VCaP (cell line): ENCODE results near the gene ABCA9.

Experiments
- H3K27ac ChIP-seq: fragments of 450-650 bp; 2 replicates; pipeline ENCODE4 v1.5.1; 2017
- TF ChIP-seq, protein P1 (sequence below): fragments of 450-650 bp; conservative IDR thresholded peaks from 2 replicates; pipeline ENCODE4 v1.5.1; 2017; ENCODE audit warnings: mild to moderate bottlenecking, moderate library complexity

The ABCA9 gene

DNA sequence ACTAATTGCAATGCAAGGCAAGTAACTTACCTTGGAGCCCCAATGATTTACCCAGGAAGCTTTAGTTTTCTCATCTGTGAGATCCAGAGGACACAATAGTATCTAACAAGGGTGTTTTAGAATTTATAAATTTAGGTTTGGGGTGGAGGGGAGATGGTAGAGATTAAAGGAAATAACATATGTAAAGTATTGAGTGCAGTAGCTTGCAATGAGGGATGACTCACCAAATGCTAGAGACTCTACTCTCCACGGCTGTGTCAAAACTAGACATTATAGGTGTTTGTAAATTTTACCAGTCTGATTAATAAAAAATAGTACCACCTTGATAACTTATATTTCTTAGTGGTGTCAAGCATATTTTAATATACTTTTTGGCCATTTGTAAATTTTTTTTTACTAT lies 3.7 kb upstream of the ABCA9 start:
- TF ChIP-seq, protein P1, sequence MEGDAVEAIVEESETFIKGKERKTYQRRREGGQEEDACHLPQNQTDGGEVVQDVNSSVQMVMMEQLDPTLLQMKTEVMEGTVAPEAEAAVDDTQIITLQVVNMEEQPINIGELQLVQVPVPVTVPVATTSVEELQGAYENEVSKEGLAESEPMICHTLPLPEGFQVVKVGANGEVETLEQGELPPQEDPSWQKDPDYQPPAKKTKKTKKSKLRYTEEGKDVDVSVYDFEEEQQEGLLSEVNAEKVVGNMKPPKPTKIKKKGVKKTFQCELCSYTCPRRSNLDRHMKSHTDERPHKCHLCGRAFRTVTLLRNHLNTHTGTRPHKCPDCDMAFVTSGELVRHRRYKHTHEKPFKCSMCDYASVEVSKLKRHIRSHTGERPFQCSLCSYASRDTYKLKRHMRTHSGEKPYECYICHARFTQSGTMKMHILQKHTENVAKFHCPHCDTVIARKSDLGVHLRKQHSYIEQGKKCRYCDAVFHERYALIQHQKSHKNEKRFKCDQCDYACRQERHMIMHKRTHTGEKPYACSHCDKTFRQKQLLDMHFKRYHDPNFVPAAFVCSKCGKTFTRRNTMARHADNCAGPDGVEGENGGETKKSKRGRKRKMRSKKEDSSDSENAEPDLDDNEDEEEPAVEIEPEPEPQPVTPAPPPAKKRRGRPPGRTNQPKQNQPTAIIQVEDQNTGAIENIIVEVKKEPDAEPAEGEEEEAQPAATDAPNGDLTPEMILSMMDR: no peak
- no peak overlapping the region for H3K27ac ChIP-seq

- TF ChIP-seq, protein P1: no peak
- H3K27ac ChIP-seq: no peak overlapping the region
These were observed 3.3 kb upstream of the ABCA9 start for GRCh38 chr17:69064001-69064400.

DNA sequence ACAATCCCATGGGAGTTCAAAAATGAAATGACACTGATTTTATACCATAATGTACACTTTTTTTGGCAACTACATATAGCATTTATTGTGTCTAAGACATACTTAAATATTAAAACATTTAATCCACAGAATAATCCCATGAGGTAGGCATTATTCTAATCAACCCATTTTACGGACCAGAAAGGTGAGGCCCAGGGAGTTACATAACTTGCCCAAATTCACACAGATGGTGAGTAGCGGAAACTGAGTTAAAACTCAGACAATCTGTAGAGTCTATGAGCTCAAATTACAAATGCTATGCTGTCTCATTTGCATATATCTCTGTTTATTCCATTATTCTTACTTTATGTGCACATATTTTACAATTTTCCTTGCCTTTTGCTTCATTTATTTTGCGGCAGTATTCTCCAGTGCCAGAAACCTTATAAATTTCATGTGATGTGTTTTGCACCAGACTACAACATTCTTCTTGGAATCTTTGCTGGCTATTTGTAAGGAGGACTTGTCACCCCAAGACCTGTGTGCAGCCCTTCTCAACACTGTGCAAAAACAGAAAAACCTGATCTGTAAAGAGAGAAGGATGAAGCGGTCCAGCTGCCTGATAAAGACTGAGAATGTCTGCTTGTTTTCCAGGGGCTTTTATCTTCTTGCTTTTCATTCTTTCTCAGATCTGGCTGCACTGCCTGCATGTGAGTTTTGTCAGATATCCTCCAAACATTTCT lies 2.3 kb upstream of the ABCA9 start:
- no peak overlapping the region for H3K27ac ChIP-seq
- TF ChIP-seq, protein P1: no peak

- no peak overlapping the region for H3K27ac ChIP-seq
- TF ChIP-seq, protein P1: no peak
These were observed 1.2 kb upstream of the ABCA9 start for GRCh38 chr17:69061721-69062556.

DNA sequence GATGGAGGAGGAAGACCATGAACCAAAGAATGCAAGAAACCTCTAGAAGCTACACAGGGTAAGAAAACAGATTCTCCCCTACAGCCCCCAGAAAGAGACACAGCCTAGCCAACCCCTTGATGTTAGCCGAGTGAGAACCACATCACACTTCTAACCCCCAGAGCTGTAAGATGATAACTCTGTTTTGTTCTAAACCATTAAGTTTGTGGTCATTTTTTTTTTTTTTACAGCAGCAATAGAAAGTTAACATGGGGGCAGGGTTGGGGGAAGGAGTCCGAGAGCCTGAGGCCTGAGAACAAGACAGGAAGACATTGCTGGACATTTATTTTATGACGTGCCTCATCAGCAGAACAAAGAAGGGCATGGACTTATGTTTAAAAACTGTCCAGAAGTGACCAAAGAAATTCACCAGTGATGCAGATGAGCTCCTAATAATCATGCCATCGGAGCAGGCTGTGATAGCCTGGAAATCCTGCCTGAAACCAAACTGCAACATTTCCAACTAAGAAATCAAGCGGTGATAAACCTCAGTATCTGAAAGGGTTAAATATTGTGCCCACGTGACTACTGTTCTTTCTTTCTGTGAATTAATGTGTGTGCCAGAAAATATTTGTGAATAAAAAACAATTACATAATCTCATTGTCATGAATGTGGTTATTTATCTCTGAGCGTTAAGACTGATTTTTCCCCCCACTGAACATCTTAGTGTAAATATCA lies 1.1 kb downstream of the ABCA9 start:
- no peak overlapping the region for H3K27ac ChIP-seq

DNA sequence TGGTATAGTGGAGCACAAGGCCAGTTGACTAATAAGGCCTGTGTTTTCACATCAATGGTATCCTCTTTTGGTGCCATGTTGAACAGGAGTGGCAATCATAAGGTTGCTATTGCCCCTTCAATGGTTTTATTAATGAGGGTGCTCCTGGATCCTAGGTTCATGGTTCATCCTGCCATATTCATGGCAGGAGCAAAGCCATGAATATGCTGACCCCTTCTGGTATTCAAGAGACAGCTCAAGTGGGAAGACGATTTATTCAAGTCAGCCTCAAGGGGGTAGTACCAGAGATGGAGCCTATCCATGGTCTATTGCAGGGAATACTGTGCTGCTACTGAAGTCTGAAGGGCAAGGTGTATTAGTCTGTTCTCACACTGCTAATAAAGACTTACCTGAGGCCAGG lies 2.6 kb downstream of the ABCA9 start:
- no peak overlapping the region for H3K27ac ChIP-seq
- TF ChIP-seq, protein P1: no peak

More for the DNA sequence above, 1.1 kb downstream of the ABCA9 start:
- TF ChIP-seq, protein P1: no peak

DNA sequence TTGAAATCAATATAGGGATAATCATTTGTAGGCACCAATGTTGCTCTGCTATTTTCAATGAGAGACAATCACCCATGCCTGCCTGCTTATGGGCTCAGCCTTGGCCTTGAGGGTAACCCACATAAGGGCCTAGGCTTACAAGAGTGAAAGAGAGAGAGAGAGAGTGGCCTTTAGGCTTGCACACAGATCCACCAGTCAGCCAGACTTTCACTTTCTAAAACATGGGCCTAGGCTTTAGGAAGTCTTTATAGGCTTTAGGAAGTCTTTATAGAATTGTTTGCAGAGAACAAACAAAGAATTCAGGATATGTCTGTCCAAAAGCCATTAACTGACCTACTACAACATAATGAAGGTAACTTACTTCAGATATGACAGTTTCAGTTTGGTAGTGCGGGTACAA lies 3.4 kb downstream of the ABCA9 start:
- H3K27ac ChIP-seq: no peak overlapping the region

More for the DNA sequence above, 3.4 kb downstream of the ABCA9 start:
- TF ChIP-seq, protein P1: no peak
